GM18519 (cell line): ENCODE data around the gene FAXC.
"Not testable (repeated sequence)": the region's sequence is repeated elsewhere in the genome, so short reads cannot be mapped to it uniquely, and the experiment has no call there.

Source experiments
- ATAC-seq: cut with Tn5 transposase; IDR thresholded peaks from one replicate; pipeline ENCODE4 v1.9.1; 2021; ENCODE audit warnings: mild to moderate bottlenecking, moderate library complexity; ENCODE audit not compliant: unreplicated experiment, low FRiP score

Gene FAXC

DNA sequence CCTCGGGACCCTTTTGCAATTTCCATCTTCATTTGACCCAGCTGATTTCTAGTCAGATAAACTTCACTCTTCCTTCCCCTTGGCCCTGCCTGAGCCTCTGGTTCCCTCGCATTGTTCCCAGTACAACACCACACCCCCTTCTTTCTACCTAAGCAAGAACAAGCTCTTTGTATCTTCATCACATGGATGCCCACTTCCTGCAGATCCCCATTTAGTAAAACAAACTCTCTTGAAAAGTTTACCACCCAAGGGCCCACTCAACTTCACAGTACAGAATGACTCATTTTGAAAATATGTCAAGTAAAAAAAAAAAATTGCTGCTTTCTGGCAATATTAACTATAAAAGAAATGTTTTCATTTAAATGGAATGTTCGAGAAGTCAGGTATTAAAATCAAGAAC lies 5.2 kb downstream of the FAXC start:
- ATAC-seq, result no peak

DNA sequence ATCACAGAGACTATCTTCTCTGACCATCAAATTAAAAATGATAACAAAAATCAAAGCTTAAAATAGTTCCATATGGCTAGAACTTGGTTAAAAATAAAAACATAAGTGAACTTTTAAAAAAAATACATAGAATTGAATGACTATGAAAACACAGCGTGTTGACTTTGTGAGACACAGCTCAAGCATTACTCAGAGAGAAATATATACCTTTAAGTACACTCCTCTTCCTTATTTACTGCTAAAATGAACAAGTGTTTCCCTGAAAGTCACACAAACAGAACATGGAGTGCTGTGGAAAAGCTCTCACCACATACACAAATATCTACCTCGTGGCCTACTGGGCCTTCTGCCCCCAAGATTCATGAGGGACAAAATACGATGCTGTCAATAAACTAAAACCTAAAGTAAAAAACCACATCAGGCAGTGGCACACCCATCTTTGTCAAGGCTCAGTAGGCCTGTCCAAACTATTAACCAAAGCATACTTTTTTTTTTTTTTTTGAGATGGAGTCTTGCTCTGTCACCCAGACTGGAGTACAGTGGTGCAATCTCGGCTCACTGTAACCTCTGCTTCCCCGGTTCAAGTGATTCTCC lies 7.5 kb downstream of the FAXC start:
- no peak for ATAC-seq

DNA sequence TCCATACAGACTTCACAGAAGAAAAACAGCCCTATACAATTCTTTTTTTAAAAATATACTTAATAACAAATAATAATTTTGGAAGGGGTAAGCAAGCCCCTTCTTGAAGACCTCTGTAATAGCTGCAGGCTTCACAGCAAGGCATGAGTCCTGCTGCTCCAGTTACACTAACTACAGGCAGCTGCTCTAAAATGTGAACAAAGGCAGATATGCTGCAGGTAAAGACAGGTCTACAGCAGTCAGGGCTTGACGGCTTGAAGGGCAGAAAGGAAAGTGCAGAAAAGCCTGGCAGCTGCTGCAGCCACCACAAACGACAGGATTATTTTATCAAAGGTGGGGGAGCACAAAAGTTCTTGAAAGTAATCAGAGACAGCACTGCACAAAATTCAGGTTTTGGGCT lies 11.3 kb downstream of the FAXC start:
- ATAC-seq, result no peak

GRCh38 chr6:99335298-99335697 lies 14.2 kb downstream of the FAXC start:
- not testable (repeated sequence) for ATAC-seq

DNA sequence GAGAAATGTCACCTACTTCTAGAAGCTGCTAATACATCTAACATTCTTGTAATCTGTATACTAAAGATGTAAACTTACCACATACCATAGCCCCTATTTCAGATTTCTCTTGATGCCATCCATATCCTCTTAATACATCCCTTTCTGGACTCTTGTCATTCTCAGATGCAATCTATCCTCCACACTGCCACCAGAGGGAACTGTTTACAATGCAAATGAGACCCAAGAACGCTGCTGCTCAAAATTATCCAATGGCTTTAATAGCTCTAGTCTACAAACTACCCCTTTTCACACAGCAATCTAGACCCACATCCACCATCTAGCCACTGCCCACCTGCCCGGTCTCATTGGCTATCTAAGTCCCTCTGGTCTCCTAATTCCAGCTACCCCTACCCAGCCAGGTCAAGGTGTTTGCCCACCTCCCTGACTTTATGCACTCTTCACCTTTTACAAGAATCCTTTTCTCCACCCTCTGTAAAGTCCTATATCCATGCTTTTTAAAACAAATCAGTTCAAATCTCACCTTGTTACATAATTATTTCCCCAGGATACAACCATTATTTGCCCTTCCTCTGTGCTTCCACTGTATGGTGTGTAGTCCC lies 14.8 kb downstream of the FAXC start:
- peak; percentile 37 for ATAC-seq

DNA sequence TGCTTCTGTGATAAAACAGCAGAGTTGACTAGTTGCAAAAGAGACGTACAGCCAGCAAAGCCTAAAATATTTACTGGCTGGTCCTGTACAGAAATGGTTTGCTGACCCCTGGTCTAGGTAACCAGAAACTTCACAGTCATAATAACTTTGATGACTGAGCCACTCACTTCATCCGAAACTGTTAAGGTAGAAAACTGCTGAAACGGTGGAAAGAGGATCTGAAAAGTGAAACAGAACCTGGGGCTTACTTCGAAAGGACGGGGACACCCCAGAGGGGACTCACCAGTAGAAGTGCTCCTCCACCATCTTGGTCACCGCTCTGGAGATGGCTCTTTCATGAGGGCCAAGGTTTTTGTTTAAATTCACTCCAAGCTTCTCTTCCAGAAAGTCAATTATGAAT lies 16.4 kb downstream of the FAXC start:
- peak; percentile 87 for ATAC-seq

- no peak for ATAC-seq
Measured at GRCh38 chr6:99331531-99331930, 17.9 kb downstream of the FAXC start.

GRCh38 chr6:99330159-99330558 lies 19.3 kb downstream of the FAXC start:
- ATAC-seq, result peak; percentile 67

DNA sequence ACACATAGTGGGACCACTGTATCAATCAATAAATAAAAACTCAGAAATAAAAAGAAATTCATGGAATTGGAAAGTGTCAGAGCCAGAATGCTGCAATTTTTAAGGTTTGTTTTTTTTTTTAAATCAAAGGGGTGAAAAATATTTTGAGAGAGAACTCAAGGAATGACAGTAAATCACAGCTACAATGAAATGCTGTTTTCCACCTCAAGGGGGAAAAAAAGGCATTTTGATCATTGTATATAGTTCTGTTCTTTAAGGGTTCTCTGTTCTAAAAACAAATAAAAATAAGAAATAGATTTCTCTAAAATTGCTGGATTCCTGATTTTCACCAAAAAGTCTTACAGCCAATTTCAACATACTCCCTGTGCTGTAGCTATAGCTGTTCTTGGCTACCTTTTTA lies 24.5 kb downstream of the FAXC start:
- no peak for ATAC-seq

DNA sequence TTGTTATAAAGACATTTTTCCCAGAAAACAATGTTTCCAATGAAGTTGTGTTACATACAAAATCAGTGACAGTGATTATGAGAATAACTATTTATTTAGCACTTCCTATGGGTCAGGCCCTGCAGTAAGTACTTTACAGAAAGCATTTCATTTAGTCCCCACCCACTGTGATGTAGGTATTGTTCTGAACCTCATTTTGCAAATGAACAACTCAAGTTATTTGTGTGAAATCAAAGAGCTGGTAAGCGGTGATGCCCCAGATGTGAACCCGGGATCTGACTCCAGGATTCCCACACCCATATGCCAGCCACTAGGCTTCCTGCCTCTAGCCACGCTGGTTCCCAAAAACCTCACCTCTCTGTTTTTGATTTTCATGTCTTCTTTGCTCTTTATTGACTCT lies 30.9 kb downstream of the FAXC start:
- ATAC-seq, result no peak

- ATAC-seq, result no peak
Measured at GRCh38 chr6:99312354-99312753, 37.1 kb downstream of the FAXC start.

DNA sequence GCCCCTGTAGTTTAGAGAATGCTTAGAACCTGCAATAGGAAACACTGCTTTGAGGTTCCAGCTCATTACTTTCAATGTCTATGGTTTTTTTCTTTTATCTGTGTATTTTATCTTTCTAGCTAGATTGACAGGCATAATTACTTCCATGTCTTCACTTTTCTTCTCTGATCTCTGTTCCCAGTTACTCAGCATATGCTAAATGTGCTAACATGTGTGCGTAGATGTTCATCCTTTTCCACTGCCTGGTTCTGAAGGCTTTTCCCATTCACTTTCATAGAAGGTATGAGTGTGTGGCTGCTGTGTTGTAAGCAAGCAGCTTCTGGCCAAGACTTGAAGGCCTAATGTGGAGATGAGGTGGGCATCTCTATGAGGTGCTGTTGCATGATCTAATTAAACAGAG lies 38.9 kb downstream of the FAXC start:
- no peak for ATAC-seq

DNA sequence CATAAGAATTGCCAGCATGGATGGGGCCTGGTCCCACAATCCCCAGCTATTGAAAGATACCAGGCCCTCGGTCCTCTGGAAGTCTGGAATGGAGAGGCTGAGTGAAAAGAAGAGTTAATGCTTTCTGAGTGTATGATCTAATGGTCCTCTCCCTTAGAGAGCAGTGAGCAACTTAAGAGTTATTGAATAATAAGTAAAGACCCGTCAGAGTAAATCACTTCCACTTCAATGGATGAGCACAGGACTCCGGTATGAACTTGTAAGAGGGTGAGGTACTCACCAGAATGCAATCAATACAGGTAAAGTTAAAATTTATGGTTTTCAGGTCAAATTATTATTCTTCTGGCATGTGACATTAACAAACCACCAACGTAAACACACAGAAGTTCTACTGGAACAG lies 39.9 kb downstream of the FAXC start:
- ATAC-seq, result no peak

- no peak for ATAC-seq
Measured at GRCh38 chr6:99308788-99309187, 40.7 kb downstream of the FAXC start.

- ATAC-seq, result no peak
Measured at GRCh38 chr6:99307295-99307907, 42.1 kb downstream of the FAXC start.

GRCh38 chr6:99306341-99306740 lies 43.1 kb downstream of the FAXC start:
- no peak for ATAC-seq

- no peak for ATAC-seq
Measured at GRCh38 chr6:99305021-99305554, 44.4 kb downstream of the FAXC start.

DNA sequence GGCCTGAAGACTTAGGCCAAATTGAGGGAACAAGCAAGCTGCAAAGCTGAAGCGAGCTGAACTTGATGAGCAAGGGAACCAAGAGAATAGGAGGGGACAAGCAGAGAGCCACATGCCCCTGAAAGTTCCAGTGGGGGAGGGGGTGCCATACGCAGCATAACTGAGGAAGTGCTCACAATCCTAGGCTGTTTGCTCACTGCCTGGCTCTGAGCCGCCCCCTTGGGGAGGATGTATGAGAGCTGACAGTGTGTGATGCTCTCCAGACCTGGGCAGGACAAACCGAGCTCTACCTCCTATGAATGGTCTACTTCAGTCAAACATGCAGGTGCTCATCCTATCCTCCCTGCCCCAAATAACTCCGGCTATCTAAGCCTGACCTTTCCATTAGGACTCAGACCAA lies 52.1 kb downstream of the FAXC start:
- ATAC-seq, result no peak

- ATAC-seq, result no peak
Measured at GRCh38 chr6:99297006-99297405, 52.5 kb downstream of the FAXC start.

DNA sequence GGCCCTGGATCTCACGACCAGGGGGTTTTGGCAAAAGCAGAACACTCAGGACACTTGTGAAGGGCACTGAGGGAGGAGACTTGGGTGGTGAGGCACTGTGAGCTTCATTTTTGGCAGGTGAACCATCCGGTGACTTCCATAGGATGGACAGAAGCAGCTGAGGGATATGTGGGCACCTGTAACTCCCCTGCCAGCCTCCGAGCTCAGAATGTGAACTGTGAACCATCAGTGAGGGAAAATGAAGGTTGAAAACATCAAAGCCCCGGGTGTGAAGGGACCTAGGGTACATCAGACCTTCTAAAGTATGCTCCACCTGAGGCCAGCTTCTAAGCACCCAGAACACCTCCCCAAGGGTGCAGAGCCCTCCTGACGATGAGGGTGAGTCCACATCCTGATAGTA lies 53.2 kb downstream of the FAXC start:
- ATAC-seq, result no peak

GRCh38 chr6:99295276-99295675 lies 54.2 kb downstream of the FAXC start:
- no peak for ATAC-seq

- no peak for ATAC-seq
Measured at GRCh38 chr6:99294786-99295185, 54.7 kb downstream of the FAXC start.
